Mucosa of rectum (tissue), 2 donors: Measurements from ENCODE around the gene TGM4.
"Not testable (repeated sequence)": the region's sequence is repeated elsewhere in the genome, so short reads cannot be mapped to it uniquely, and the experiment has no call there.

Source experiments
- H3K27ac ChIP-seq, 2 donors: one replicate each; pipeline ENCODE4 v1.7.0; 2013; ENCODE audit warnings: inconsistent platforms in 2 of 2, low read depth in 2 of 2, low read length in 2 of 2
- H3K27me3 ChIP-seq, 2 donors: one replicate each; pipeline ENCODE4 v1.7.0; 2013; ENCODE audit warnings: low read length in 2 of 2; ENCODE audit not compliant: control insufficient read depth in 2 of 2, insufficient read depth in 2 of 2
- H3K36me3 ChIP-seq, 2 donors: one replicate each; pipeline ENCODE4 v1.7.0; 2013; ENCODE audit warnings: low read length in 2 of 2; ENCODE audit not compliant: control insufficient read depth in 2 of 2, insufficient read depth in 2 of 2
- H3K4me1 ChIP-seq, 2 donors: one replicate each; pipeline ENCODE4 v1.7.0; 2013; ENCODE audit warnings: low read length in 2 of 2, mild to moderate bottlenecking in 1 of 2; ENCODE audit not compliant: control insufficient read depth in 2 of 2, insufficient read depth in 2 of 2
- H3K4me3 ChIP-seq, 2 donors: one replicate each; pipeline ENCODE4 v1.7.0; 2013; ENCODE audit warnings: low read length in 2 of 2
- H3K9ac ChIP-seq, 2 donors: one replicate each; pipeline ENCODE4 v1.7.0; 2013; ENCODE audit warnings: low read length in 2 of 2, low read depth in 1 of 2, mild to moderate bottlenecking in 1 of 2
- H3K9me3 ChIP-seq, 2 donors: one replicate each; pipeline ENCODE4 v1.7.0; 2013; ENCODE audit warnings: low read length in 2 of 2; ENCODE audit not compliant: control insufficient read depth in 2 of 2
- donor health status: healthy.
- donor health status: Normal muscosa, but diverticular disease.

Gene TGM4

GRCh38 chr3:44948239-44948638 is 73.8 kb downstream of the TGM4 start:
- no peaks in the 10 kb centered on the region for H3K9me3 ChIP-seq
- H3K27me3 ChIP-seq, result no peaks in the 10 kb centered on the region
- no peak overlapping the region for H3K9ac ChIP-seq
- no peak overlapping the region for H3K4me3 ChIP-seq
- peaks cover 0 to 3% of the 10 kb centered on the region in 2 donors for H3K4me1 ChIP-seq
- H3K27ac ChIP-seq, result no peak overlapping the region
- H3K36me3 ChIP-seq, result peaks cover 20 to 36% of the 10 kb centered on the region in 2 donors

- H3K4me3 ChIP-seq, H3K27ac ChIP-seq, H3K9ac ChIP-seq, H3K27me3 ChIP-seq, H3K9me3 ChIP-seq, H3K4me1 ChIP-seq: not testable (repeated sequence)
- H3K36me3 ChIP-seq, result peaks cover 17 to 34% of the 10 kb centered on the region in 2 donors
These were observed 75.4 kb downstream of the TGM4 start for GRCh38 chr3:44949770-44950169.

- H3K9me3 ChIP-seq, result no peaks in the 10 kb centered on the region
- H3K36me3 ChIP-seq, result peaks cover 20 to 29% of the 10 kb centered on the region in 2 donors
- no peak overlapping the region for H3K27ac ChIP-seq
- H3K9ac ChIP-seq, result no peak overlapping the region
- no peak overlapping the region for H3K4me3 ChIP-seq
- H3K27me3 ChIP-seq, result no peaks in the 10 kb centered on the region
- H3K4me1 ChIP-seq, result peaks cover 0 to 3% of the 10 kb centered on the region in 2 donors
These were observed 75.9 kb downstream of the TGM4 start for GRCh38 chr3:44950275-44950734.

- no peak overlapping the region for H3K27ac ChIP-seq
- H3K9ac ChIP-seq, result no peak overlapping the region
- peaks cover 0 to 3% of the 10 kb centered on the region in 2 donors for H3K4me1 ChIP-seq
- H3K9me3 ChIP-seq, result no peaks in the 10 kb centered on the region
- H3K4me3 ChIP-seq, result no peak overlapping the region
- no peaks in the 10 kb centered on the region for H3K27me3 ChIP-seq
- peaks cover 21 to 30% of the 10 kb centered on the region in 2 donors for H3K36me3 ChIP-seq
These were observed 78.3 kb downstream of the TGM4 start for GRCh38 chr3:44952689-44953088.

- H3K27ac ChIP-seq, result no peak overlapping the region
- H3K4me3 ChIP-seq, result no peak overlapping the region
- peaks cover 0 to 3% of the 10 kb centered on the region in 2 donors for H3K4me1 ChIP-seq
- no peaks in the 10 kb centered on the region for H3K27me3 ChIP-seq
- H3K9me3 ChIP-seq, result no peaks in the 10 kb centered on the region
- peaks cover 27 to 42% of the 10 kb centered on the region in 2 donors for H3K36me3 ChIP-seq
- H3K9ac ChIP-seq, result no peak overlapping the region
These were observed 79.9 kb downstream of the TGM4 start for GRCh38 chr3:44954304-44954703.

- Histone ChIP-seq H3K9ac (no peak overlapping the region), H3K4me3 (no peak overlapping the region), H3K27me3 (no peaks in the 10 kb centered on the region), H3K36me3 (peaks cover 27 to 39% of the 10 kb centered on the region in 2 donors), H3K4me1 (peaks cover 0 to 3% of the 10 kb centered on the region in 2 donors), H3K27ac (no peak overlapping the region), H3K9me3 (no peaks in the 10 kb centered on the region)
These were observed 80.6 kb downstream of the TGM4 start for GRCh38 chr3:44954962-44955361.

GRCh38 chr3:44955917-44956316 is 81.5 kb downstream of the TGM4 start:
- Histone ChIP-seq H3K9me3 (no peaks in the 10 kb centered on the region), H3K27ac (no peak overlapping the region), H3K9ac (no peak overlapping the region), H3K36me3 (peaks cover 27 to 36% of the 10 kb centered on the region in 2 donors), H3K4me3 (no peak overlapping the region), H3K4me1 (peaks cover 0 to 3% of the 10 kb centered on the region in 2 donors), H3K27me3 (no peaks in the 10 kb centered on the region)

- no peak overlapping the region for H3K27ac ChIP-seq
- H3K9ac ChIP-seq, result no peak overlapping the region
These were observed 83.6 kb downstream of the TGM4 start for GRCh38 chr3:44957986-44958385.

GRCh38 chr3:44958386-44958785 is 84.0 kb downstream of the TGM4 start:
- H3K27ac ChIP-seq, result no peak overlapping the region
- H3K9me3 ChIP-seq, result no peaks in the 10 kb centered on the region
- no peak overlapping the region for H3K9ac ChIP-seq
- H3K4me1 ChIP-seq, result no peaks in the 10 kb centered on the region
- H3K27me3 ChIP-seq, result no peaks in the 10 kb centered on the region
- H3K36me3 ChIP-seq, result peaks cover 21 to 33% of the 10 kb centered on the region in 2 donors
- H3K4me3 ChIP-seq, result no peak overlapping the region

More at GRCh38 chr3:44957986-44958385, 83.6 kb downstream of the TGM4 start:
- no peaks in the 10 kb centered on the region for H3K27me3 ChIP-seq
- no peak overlapping the region for H3K4me3 ChIP-seq
- peaks cover 21 to 33% of the 10 kb centered on the region in 2 donors for H3K36me3 ChIP-seq
- no peaks in the 10 kb centered on the region for H3K9me3 ChIP-seq
- H3K4me1 ChIP-seq, result no peaks in the 10 kb centered on the region

GRCh38 chr3:44960387-44961026 is 86.1 kb downstream of the TGM4 start:
- H3K4me1 ChIP-seq, result no peaks in the 10 kb centered on the region
- H3K36me3 ChIP-seq, result peaks cover 14 to 26% of the 10 kb centered on the region in 2 donors
- no peaks in the 10 kb centered on the region for H3K9me3 ChIP-seq
- no peak overlapping the region for H3K9ac ChIP-seq
- H3K27ac ChIP-seq, result no peak overlapping the region
- no peak overlapping the region for H3K4me3 ChIP-seq
- no peaks in the 10 kb centered on the region for H3K27me3 ChIP-seq
